Naive thymus-derived CD4-positive, alpha-beta T cell (primary cell): Measurements from ENCODE around the gene ALX1. TPM values are rescaled to one million over a fixed set of nuclear protein-coding genes. Genes with fewer than 3 reads are reported as not detected.
A peak's percentile ranks its signal among the peaks of the same experiment; 100 is the strongest.

Experiments
- ATAC-seq: fragments of 150-1000 bp; cut with Tn5 transposase; 2 replicates; pipeline ENCODE4 v1.10.0; 2021; ENCODE audit warnings: mild to moderate bottlenecking, moderate library complexity
- CTCF ChIA-PET: fragments of 350-600 bp; sonication (Branson Sonifier 250); formaldehyde crosslinking; loops from one replicate; lab custom pipeline; 2021; ENCODE audit warnings: antibody characterized with exemption; lab: Charles Lee
- POLR2A ChIA-PET: fragments of 350-600 bp; sonication (Branson Sonifier 250); formaldehyde crosslinking; loops from one replicate; lab custom pipeline; 2021; ENCODE audit warnings: antibody characterized with exemption, inconsistent platforms; lab: Charles Lee
- DNase-seq, 9 donors: peaks; one replicate each; pipeline versions ENCODE4 v3.0.0 to v3.0.0-alpha.2; 2020 to 2022; ENCODE audit warnings: mixed read lengths in 1 of 9
- H3K27ac ChIP-seq: one replicate; pipeline ENCODE4 v1.7.0; 2013; ENCODE audit warnings: mild to moderate bottlenecking, low read depth, low read length, moderate library complexity
- H3K27me3 ChIP-seq, 2 donors: one replicate each; pipeline ENCODE4 v1.7.0; 2013; ENCODE audit warnings: low read length in 2 of 2, mild to moderate bottlenecking in 2 of 2, moderate library complexity in 2 of 2; ENCODE audit not compliant: control insufficient read depth in 2 of 2, insufficient read depth in 2 of 2
- H3K36me3 ChIP-seq, 3 experiments: 1 replicate in 2 of 3; 2 replicates in 1 of 3; pipeline ENCODE4 v1.7.0; 2013; ENCODE audit warnings: low read length in 3 of 3, mild to moderate bottlenecking in 3 of 3, moderate library complexity in 1 of 3; ENCODE audit not compliant: insufficient read depth in 3 of 3, control insufficient read depth in 2 of 3
- H3K4me1 ChIP-seq, 2 donors: one replicate each; pipeline ENCODE4 v1.7.0; 2013; ENCODE audit warnings: low read length in 2 of 2, mild to moderate bottlenecking in 2 of 2, moderate library complexity in 1 of 2; ENCODE audit not compliant: control insufficient read depth in 2 of 2, insufficient read depth in 2 of 2
- H3K4me3 ChIP-seq: 2 replicates; pipeline ENCODE4 v1.7.0; 2013; ENCODE audit warnings: mild to moderate bottlenecking, low read length
- H3K9me3 ChIP-seq, 3 experiments: 1 replicate in 2 of 3; 2 replicates in 1 of 3; pipeline ENCODE4 v1.7.0; 2013; ENCODE audit warnings: low read length in 3 of 3; ENCODE audit not compliant: control insufficient read depth in 2 of 3
- H3K27ac Mint-ChIP-seq, 9 donors: one replicate each; pipeline ENCODE4 v1.8.0; 2020 to 2022; ENCODE audit warnings: mixed read lengths in 9 of 9, mild to moderate bottlenecking in 8 of 9, moderate library complexity in 5 of 9, inconsistent platforms in 2 of 9
- H3K27me3 Mint-ChIP-seq, 5 donors: one replicate each; pipeline ENCODE4 v1.8.0; 2021 to 2022; ENCODE audit warnings: mixed read lengths in 5 of 5, mild to moderate bottlenecking in 1 of 5
- H3K36me3 Mint-ChIP-seq, 5 donors: one replicate each; pipeline ENCODE4 v1.8.0; 2020 to 2022; ENCODE audit warnings: mixed read lengths in 5 of 5, mild to moderate bottlenecking in 3 of 5, inconsistent platforms in 1 of 5
- H3K4me1 Mint-ChIP-seq, 7 donors: one replicate each; pipeline ENCODE4 v1.8.0; 2020 to 2022; ENCODE audit warnings: mixed read lengths in 7 of 7, mild to moderate bottlenecking in 3 of 7, inconsistent platforms in 1 of 7
- H3K4me3 Mint-ChIP-seq, 10 donors: one replicate each; pipeline ENCODE4 v1.8.0; 2020 to 2022; ENCODE audit warnings: mild to moderate bottlenecking in 10 of 10, mixed read lengths in 10 of 10, moderate library complexity in 6 of 10, inconsistent platforms in 2 of 10
- H3K9me3 Mint-ChIP-seq, 11 donors: one replicate each; pipeline ENCODE4 v1.8.0; 2020 to 2022; ENCODE audit warnings: mixed read lengths in 11 of 11, mild to moderate bottlenecking in 4 of 11, inconsistent platforms in 1 of 11, moderate library complexity in 1 of 11
- intact Hi-C, 2 donors: fragments of 100-400 bp; cut with micrococcal nuclease; formaldehyde crosslinking; loops; one replicate each; pipeline ENCODE4 v1.15.1; 2023
- polyA plus RNA-seq, 2 donors: library from polyadenylated mRNA; unstranded; fragments of 300-500 nt; fragmentation: Illumina TruSeq; gene quantifications; one replicate each; pipeline ENCODE4 v1.2.3, GENCODE V29; 2021
- total RNA-seq, 6 experiments: library from RNA in 5 of 6; stranded (reverse) in 5 of 6; gene quantifications; 1 replicate in 5 of 6; 2 replicates in 1 of 6; pipeline ENCODE4 v1.2.3 and lab custom pipeline; 2021 to 2026

Gene ALX1
- total and polyA plus RNA-seq, 7 experiments from 2014 or later = not detected

DNA sequence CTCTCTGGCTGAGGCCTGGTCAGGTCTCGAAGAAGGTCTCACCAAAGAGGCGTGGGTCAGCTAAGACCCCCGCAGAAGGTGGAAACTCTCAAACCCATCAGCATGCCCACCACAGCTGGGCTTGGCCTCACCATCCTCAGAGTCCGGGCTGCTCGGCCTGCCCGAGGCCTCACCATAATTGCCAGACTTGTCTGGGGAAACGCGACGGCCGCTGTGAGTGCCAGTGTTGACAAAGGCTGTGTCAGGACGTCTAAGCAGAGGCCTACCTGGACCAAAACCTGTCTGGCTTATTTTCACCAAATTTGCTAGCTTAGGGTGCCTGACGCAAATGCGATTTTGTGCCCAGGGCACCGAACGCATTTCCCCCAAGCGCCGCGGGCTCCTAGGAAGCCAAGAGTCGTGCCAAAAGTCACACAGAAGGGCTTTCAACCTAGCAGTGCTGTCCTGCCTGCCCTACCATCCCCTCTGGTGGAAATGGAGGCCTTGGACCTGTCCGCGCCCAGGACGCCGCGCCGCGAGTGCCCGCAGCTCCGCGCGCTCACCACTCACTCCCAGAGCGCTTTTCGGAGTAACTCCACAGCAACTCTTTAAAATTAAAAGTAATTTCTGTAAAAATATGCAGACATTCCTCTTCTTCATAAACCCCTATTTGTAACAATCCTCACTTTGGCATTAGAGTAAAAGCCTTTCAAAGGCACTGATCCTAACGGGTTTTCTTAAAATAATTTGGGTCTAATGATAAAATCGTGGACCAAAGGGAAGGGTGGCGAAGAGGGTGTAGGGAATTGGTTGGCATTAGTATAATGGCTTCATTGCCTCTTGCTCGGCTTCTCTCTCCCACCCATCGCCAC is 1.2 kb upstream of the ALX1 start:
- H3K9me3 ChIP-seq = no peaks in the 10 kb centered on the region
- Mint-ChIP-seq H3K4me3 (peak overlapping the region in 1 of 10 donors; percentile 63), H3K27me3 (peaks cover 61 to 78% (median 68%) of the 10 kb centered on the region in 5 donors), H3K4me1 (peaks cover 0 to 7% (median 4%) of the 10 kb centered on the region in 7 donors), H3K9me3 (peaks cover 0 to 27% (median 2%) of the 10 kb centered on the region in 11 donors), H3K36me3 (peaks cover 0 to 5% (median 0%) of the 10 kb centered on the region in 5 donors), H3K27ac (no peak overlapping the region)
- no peaks in the 10 kb centered on the region for H3K27me3 ChIP-seq
- H3K4me1 ChIP-seq = no peaks in the 10 kb centered on the region
- POLR2A ChIA-PET = no interaction called here
- CTCF ChIA-PET = no interaction called here
- H3K4me3 ChIP-seq = no peak overlapping the region
- DNase-seq (no peak), ATAC-seq (no peak)
- no peaks in the 10 kb centered on the region for H3K36me3 ChIP-seq
- no peak overlapping the region for H3K27ac ChIP-seq
- intact Hi-C loops = no loop called here

DNA sequence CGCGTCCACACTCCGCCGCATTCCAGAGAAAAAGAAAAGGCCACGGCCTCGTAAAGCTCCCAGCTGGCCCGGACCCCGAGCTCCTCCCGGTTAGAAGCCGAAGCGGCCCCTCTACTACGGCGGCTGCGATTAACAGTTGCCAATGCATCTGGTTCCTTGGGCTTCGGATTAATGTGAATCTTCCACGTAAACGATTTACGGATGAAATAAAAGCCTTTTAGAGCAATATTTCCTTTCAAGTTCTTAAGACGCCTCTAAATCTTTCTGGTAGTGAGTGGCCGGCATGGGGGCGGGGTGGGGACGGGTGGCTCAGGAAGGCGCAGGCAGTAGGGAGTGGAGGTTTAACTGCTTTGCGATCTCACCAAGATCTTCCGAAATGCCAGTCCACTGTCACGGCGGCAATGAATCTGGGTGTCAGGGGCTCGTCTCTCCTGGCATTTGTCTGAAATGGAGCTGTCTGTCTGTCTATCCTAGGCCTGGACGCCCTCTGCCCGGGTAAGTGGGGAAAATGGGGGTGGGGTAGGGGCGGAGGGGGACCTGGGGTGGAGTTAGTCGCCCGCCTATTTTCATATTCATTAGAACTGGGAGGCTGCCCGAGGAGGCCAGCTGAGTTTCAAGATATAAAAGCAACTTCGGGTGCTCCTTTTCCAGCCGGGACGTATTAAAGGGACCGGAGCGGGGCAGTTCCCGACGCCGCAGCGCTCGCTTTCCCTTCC is 413 bp upstream of the ALX1 start:
- ChIA-PET POLR2A (no interaction called here), CTCF (no interaction called here)
- Mint-ChIP-seq H3K4me3 (peak overlapping the region in 2 of 10 donors; percentile 20 to 63), H3K4me1 (peaks cover 0 to 7% (median 4%) of the 10 kb centered on the region in 7 donors), H3K36me3 (no peaks in the 10 kb centered on the region), H3K27ac (peak overlapping the region in 1 of 9 donors; percentile 73), H3K9me3 (peaks cover 0 to 21% (median 2%) of the 10 kb centered on the region in 11 donors), H3K27me3 (peaks cover 53 to 70% (median 61%) of the 10 kb centered on the region in 5 donors)
- Histone ChIP-seq H3K36me3 (no peaks in the 10 kb centered on the region), H3K4me1 (no peaks in the 10 kb centered on the region), H3K27ac (no peak overlapping the region), H3K9me3 (no peaks in the 10 kb centered on the region), H3K4me3 (no peak overlapping the region), H3K27me3 (no peaks in the 10 kb centered on the region)
- intact Hi-C loops = loop anchor here in 1 of 2 donors (2.0 kb wide), 1 partner anchor 369 kb away; no protein-coding TSS in a partner anchor
- no peak for ATAC-seq
- DNase-seq = no peak

DNA sequence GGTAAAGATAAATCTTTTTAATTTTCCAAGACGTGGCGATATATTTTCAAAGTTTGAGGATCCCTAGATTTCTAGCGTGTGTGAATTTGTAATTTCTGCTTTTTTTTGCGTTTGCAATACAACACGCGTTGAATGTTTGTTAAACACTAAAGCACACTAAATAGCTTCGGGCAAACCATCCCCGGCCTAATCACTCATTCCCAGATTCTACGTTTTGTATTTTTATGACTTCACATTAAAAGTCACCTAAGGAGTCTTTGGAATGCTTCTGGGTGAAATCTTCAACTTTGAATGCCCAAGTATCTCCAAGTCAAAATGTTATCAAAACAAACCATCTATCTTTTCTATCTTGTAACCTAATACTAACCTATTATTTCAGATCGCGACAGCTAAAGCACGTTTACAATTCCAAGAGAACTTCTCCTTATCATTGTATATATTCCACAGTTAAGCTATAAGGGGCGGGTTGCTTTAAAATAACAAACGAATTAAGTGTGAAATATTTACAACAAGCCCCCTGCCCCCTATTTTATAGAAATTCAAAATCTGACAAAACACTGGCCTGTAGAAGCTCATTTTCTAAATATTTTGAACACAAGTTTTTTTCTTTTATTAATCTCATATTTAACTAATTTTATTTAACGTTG is 1.1 kb downstream of the ALX1 start:
- Mint-ChIP-seq H3K9me3 (peaks cover 0 to 21% (median 2%) of the 10 kb centered on the region in 11 donors), H3K36me3 (no peaks in the 10 kb centered on the region), H3K4me3 (peak overlapping the region in 2 of 10 donors; percentile 46 to 80), H3K27ac (no peak overlapping the region), H3K27me3 (peaks cover 48 to 61% (median 52%) of the 10 kb centered on the region in 5 donors), H3K4me1 (peaks cover 0 to 7% (median 4%) of the 10 kb centered on the region in 7 donors)
- no peak for DNase-seq
- Histone ChIP-seq H3K27me3 (no peaks in the 10 kb centered on the region), H3K27ac (no peak overlapping the region), H3K4me3 (no peak overlapping the region), H3K36me3 (no peaks in the 10 kb centered on the region), H3K4me1 (no peaks in the 10 kb centered on the region), H3K9me3 (no peaks in the 10 kb centered on the region)
- CTCF ChIA-PET = no interaction called here
- POLR2A ChIA-PET = no interaction called here
- no peak for ATAC-seq
- intact Hi-C loops = loop anchor here in 1 of 2 donors (2.0 kb wide), 1 partner anchor 370 kb away; no protein-coding TSS in a partner anchor

DNA sequence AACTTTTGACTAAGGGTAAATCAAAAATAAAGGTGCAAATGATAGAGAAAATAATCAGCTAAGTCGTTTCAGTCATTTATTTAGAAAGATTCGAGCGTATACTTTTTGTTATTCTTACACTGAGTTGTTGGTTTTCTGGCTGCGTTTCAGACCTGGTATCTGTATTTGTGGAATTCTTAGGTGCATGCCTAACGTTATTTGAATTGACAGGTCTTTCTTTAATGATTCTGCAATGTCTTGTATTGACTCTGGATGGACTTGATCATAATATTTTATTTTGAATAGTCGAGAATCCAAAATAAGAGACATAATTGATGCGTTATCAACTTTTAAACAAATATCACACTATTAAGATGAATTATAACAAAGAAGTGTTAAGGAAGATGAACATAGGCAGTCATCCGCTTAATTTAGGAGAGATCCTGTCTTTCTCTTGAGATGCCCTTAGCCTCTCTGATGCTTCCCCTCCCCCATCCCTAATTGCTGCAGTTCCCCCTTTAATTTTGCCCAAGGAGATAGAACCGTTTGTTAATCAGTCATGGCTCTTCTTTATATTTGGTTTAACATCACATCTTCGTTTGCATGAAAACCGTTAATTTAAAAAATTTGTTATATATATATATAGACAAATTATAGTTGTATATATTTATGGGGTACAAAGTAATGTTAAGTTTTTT is 1.8 kb downstream of the ALX1 start:
- intact Hi-C loops = loop anchor here in 1 of 2 donors (2.0 kb wide), 1 partner anchor 371 kb away; no protein-coding TSS in a partner anchor
- Histone ChIP-seq H3K4me3 (no peak overlapping the region), H3K9me3 (no peaks in the 10 kb centered on the region), H3K27ac (no peak overlapping the region), H3K4me1 (no peaks in the 10 kb centered on the region), H3K36me3 (no peaks in the 10 kb centered on the region), H3K27me3 (no peaks in the 10 kb centered on the region)
- Mint-ChIP-seq H3K27me3 (peaks cover 43 to 55% (median 52%) of the 10 kb centered on the region in 5 donors), H3K4me3 (no peak overlapping the region), H3K27ac (no peak overlapping the region), H3K4me1 (peaks cover 0 to 7% (median 4%) of the 10 kb centered on the region in 7 donors), H3K36me3 (no peaks in the 10 kb centered on the region), H3K9me3 (peaks cover 0 to 21% (median 2%) of the 10 kb centered on the region in 11 donors)
- ATAC-seq (no peak), DNase-seq (no peak)
- ChIA-PET POLR2A (no interaction called here), CTCF (no interaction called here)

DNA sequence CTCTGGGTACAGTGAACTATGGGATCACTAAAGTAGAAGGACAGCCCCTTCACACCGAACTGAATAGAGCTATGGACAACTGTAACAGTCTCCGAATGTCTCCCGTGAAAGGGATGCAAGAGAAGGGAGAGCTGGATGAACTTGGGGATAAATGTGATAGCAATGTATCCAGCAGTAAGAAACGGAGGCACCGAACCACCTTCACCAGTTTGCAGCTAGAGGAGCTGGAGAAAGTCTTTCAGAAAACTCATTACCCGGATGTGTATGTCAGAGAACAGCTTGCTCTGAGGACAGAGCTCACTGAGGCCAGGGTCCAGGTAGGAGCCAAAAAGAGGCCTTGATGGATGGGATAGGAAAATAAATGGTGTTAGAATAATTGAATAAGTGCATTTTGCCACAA is 3.5 kb downstream of the ALX1 start:
- Mint-ChIP-seq H3K27ac (no peak overlapping the region), H3K4me1 (peaks cover 0 to 7% (median 4%) of the 10 kb centered on the region in 7 donors), H3K36me3 (no peaks in the 10 kb centered on the region), H3K4me3 (no peak overlapping the region), H3K27me3 (peaks cover 29 to 40% (median 37%) of the 10 kb centered on the region in 5 donors), H3K9me3 (peaks cover 0 to 13% (median 1%) of the 10 kb centered on the region in 11 donors)
- intact Hi-C loops = no loop called here
- no peak for ATAC-seq
- H3K4me3 ChIP-seq = no peak overlapping the region
- H3K27me3 ChIP-seq = no peaks in the 10 kb centered on the region
- ChIA-PET POLR2A (interaction anchor here (0.6 kb wide), 1 partner anchor 542 kb away, joined by 3 read pairs; no protein-coding TSS in a partner anchor), CTCF (no interaction called here)
- DNase-seq = no peak
- no peak overlapping the region for H3K27ac ChIP-seq
- H3K4me1 ChIP-seq = no peaks in the 10 kb centered on the region
- no peaks in the 10 kb centered on the region for H3K36me3 ChIP-seq
- H3K9me3 ChIP-seq = no peaks in the 10 kb centered on the region

DNA sequence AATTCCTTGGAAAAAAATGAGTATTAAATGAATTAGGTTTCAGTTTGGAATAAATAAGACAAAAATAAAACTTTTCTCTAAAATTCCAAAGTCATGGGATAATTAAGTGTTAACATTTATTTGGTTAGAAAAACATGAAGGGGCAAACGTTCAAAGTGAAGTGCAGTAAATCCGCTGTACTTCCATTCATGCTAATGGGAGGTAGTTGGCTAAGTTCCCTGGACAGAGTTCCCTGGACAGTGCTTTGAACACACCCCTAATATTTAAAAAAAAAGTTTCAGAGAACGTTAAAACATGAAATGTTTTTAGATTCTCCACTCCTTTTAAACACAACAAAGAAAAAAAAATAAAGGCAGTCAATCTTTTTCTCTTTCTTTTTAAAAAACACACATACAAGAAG is 16.3 kb downstream of the ALX1 start:
- ChIA-PET POLR2A (no interaction called here), CTCF (no interaction called here)
- Histone ChIP-seq H3K27me3 (no peaks in the 10 kb centered on the region), H3K9me3 (no peaks in the 10 kb centered on the region), H3K36me3 (no peaks in the 10 kb centered on the region), H3K4me3 (no peak overlapping the region), H3K4me1 (no peaks in the 10 kb centered on the region), H3K27ac (no peak overlapping the region)
- ATAC-seq (no peak), DNase-seq (no peak)
- intact Hi-C loops = no loop called here
- Mint-ChIP-seq H3K27ac (no peak overlapping the region), H3K4me1 (peaks cover 0 to 5% (median 0%) of the 10 kb centered on the region in 7 donors), H3K27me3 (no peaks in the 10 kb centered on the region), H3K36me3 (no peaks in the 10 kb centered on the region), H3K9me3 (peaks cover 0 to 7% (median 0%) of the 10 kb centered on the region in 11 donors), H3K4me3 (no peak overlapping the region)
